ENCODE measurements around the gene PDE6B. TPM values are rescaled to one million over a fixed set of nuclear protein-coding genes. Genes with fewer than 3 reads are reported as not detected.
"Not testable (repeated sequence)": the region's sequence is repeated elsewhere in the genome, so short reads cannot be mapped to it uniquely, and the experiment has no call there.

Gene PDE6B
- polyA plus RNA-seq, 1 donor (not counting 4 experiments of a cell fraction or from before 2014, with no cell fraction given) = not detected

DNA sequence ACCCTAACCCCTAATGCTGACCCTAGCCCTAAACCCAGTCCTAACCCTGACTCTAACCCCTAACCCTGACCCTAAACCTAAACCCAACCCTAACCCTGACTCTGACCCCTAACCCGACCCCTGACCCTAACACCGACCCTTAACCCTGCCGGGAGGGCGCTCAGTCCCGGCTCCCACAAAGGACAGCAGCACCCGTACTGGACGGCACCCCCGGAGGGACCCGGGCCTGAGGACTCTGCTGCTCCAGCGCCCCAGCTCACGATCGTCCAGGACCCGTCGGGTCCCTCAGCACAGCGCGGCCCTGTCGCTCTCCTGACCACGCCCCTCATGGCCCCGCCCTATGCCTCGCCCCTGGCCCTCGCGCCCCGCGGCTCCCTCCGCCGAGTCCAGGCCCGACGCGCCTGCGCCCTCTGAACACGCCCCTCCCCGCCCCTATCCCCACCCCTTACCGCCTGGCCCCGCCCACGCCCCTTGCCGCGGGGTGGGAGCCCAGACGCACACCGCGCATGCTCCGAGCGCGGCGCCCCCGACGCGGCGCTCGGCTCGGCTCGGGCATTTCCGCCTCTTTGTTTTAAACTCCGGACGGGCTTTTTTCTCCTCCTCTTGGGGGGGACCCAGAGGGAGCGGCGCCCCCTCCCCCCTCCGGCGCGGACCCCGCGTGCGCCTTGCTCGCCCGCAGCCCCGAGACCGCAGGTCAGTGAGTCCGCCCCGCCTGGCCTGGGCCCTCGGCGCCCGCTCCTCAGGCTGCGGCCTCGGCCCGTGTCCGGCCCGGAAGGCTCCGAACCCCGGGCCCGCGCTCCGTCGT is 80.1 kb downstream of the PDE6B start, which contains the start of gene PCGF3:
TSS of gene PCGF3 (plus strand) at position 555 of the 805 bp plus-strand sequence. CDS start 27,849 bp downstream, outside the sequence.
- peak within 1 kb of the TSS; percentile 92 for H3K4me2 ChIP-seq (ENCODE audit: control insufficient read depth, extremely low read depth, insufficient read depth, low read depth, low read length)
- dilution Hi-C loops (cut with MboI; ENCODE audit: extremely low pct_ligation_motif_present, low sequenced_read_pairs) = no loop called here
- no peaks in the 10 kb centered on the region for H3K9me3 ChIP-seq (ENCODE audit: control insufficient read depth, low read depth, low read length)
- H3K36me3 ChIP-seq (ENCODE audit: control insufficient read depth in 2 of 2, extremely low read depth in 1 of 2, insufficient read depth in 2 of 2, low read length in 2 of 2) = peaks cover 5 to 6% of the 10 kb centered on the region in 2 experiments
- H2AFZ ChIP-seq (ENCODE audit: control insufficient read depth, low read length) = peak within 1 kb of the TSS; percentile 73
- peaks cover 21% of the 10 kb centered on the region for H3K4me1 ChIP-seq (ENCODE audit: control insufficient read depth, extremely low read depth, insufficient read depth, low read length)
- FAIRE-seq = no peak
- H3K9ac ChIP-seq (ENCODE audit: control insufficient read depth, extremely low read depth, insufficient read depth, low read length) = peak within 1 kb of the TSS; percentile 97
- no peaks in the 10 kb centered on the region for H4K20me1 ChIP-seq (ENCODE audit: control insufficient read depth, extremely low read depth, insufficient read depth, low read length)
- TF ChIP-seq, protein P1, sequence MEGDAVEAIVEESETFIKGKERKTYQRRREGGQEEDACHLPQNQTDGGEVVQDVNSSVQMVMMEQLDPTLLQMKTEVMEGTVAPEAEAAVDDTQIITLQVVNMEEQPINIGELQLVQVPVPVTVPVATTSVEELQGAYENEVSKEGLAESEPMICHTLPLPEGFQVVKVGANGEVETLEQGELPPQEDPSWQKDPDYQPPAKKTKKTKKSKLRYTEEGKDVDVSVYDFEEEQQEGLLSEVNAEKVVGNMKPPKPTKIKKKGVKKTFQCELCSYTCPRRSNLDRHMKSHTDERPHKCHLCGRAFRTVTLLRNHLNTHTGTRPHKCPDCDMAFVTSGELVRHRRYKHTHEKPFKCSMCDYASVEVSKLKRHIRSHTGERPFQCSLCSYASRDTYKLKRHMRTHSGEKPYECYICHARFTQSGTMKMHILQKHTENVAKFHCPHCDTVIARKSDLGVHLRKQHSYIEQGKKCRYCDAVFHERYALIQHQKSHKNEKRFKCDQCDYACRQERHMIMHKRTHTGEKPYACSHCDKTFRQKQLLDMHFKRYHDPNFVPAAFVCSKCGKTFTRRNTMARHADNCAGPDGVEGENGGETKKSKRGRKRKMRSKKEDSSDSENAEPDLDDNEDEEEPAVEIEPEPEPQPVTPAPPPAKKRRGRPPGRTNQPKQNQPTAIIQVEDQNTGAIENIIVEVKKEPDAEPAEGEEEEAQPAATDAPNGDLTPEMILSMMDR (optimal IDR thresholded peaks at IDR 0.05 in 1 of 3, IDR thresholded peaks at IDR 0.05 in 1 of 3, conservative IDR thresholded peaks at IDR 0.05 in 1 of 3; ENCODE audit: extremely low read depth in 1 of 3, insufficient read depth in 2 of 3, low read length in 3 of 3) = no peak
- TF ChIP-seq EZH2 (IDR thresholded peaks at IDR 0.05; ENCODE audit: low read length) = no peak
- H3K27ac ChIP-seq (ENCODE audit: control insufficient read depth, insufficient read depth, low read length) = peak within 1 kb of the TSS; percentile 79
- H3K27me3 ChIP-seq (ENCODE audit: control insufficient read depth, extremely low read depth, insufficient read depth, low read length) = no peaks in the 10 kb centered on the region
- peak; percentile 61 for DNase-seq (ENCODE audit: low read depth, low spot score)
- peaks cover 39% of the 10 kb centered on the region for H3K79me2 ChIP-seq (ENCODE audit: control insufficient read depth, insufficient read depth, low read length)
- peaks cover 4% of the 10 kb centered on the region for H3K9me1 ChIP-seq (ENCODE audit: control insufficient read depth, extremely low read depth, insufficient read depth, low read length)
- H3K4me3 ChIP-seq (ENCODE audit: control insufficient read depth in 2 of 3, extremely low read depth in 1 of 3, insufficient read depth in 2 of 3, low read depth in 1 of 3, low read length in 3 of 3) = peak within 1 kb of the TSS; percentile 83 to 96 (median 89)

DNA sequence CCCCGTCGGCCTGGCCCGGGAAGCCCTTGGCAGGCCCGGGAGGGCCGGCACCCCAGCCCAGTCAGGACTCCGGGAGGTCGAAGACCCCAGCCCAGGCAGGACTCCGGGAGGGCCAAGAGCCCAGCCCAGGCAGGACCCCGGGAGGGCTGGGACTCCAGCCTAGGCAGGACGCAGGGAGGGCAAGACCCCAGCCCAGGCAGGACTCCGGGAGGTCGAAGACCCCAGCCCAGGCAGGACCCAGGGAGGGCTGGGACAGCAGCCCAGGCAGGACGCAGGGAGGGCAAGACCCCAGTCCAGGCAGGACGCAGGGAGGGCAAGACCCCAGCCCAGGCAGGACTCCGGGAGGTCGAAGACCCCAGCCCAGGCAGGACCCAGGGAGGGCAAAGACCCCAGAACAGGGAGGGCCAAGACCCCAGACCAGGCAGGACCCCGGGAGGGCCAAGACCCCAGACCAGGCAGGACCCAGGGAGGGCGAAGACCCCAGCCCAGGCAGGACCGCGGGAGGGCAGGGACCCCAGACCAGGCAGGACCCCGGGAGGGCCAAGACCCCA is 80.8 kb downstream of the PDE6B start:
- dilution Hi-C loops (cut with MboI; ENCODE audit: extremely low pct_ligation_motif_present, low sequenced_read_pairs) = not testable (repeated sequence)
- peaks cover 45% of the 10 kb centered on the region for H3K79me2 ChIP-seq (ENCODE audit: control insufficient read depth, insufficient read depth, low read length)

More for the DNA sequence above, 80.8 kb downstream of the PDE6B start:
- not testable (repeated sequence) for H3K9me1 ChIP-seq (ENCODE audit: control insufficient read depth, extremely low read depth, insufficient read depth, low read length); H2AFZ ChIP-seq (ENCODE audit: control insufficient read depth, low read length); FAIRE-seq; H3K36me3 ChIP-seq (ENCODE audit: control insufficient read depth in 2 of 2, extremely low read depth in 1 of 2, insufficient read depth in 2 of 2, low read length in 2 of 2); H3K27me3 ChIP-seq (ENCODE audit: control insufficient read depth, extremely low read depth, insufficient read depth, low read length); H3K9me3 ChIP-seq (ENCODE audit: control insufficient read depth, low read depth, low read length); H4K20me1 ChIP-seq (ENCODE audit: control insufficient read depth, extremely low read depth, insufficient read depth, low read length); DNase-seq (ENCODE audit: low read depth, low spot score)
- H3K4me1 ChIP-seq (ENCODE audit: control insufficient read depth, extremely low read depth, insufficient read depth, low read length) = peaks cover 21% of the 10 kb centered on the region
- H3K4me2 ChIP-seq (ENCODE audit: control insufficient read depth, extremely low read depth, insufficient read depth, low read depth, low read length) = peak overlapping the region; percentile 58
- H3K9ac ChIP-seq (ENCODE audit: control insufficient read depth, extremely low read depth, insufficient read depth, low read length) = peak overlapping the region; percentile 97
- H3K27ac ChIP-seq (ENCODE audit: control insufficient read depth, insufficient read depth, low read length) = peak overlapping the region; percentile 79
- H3K4me3 ChIP-seq (ENCODE audit: control insufficient read depth in 2 of 3, extremely low read depth in 1 of 3, insufficient read depth in 2 of 3, low read depth in 1 of 3, low read length in 3 of 3) = peak overlapping the region; percentile 83 to 96 (median 89)

All from keratinocyte (primary cell).